GM12892 (cell line): ENCODE data around the gene MYO3B.

Source experiments
- DNase-seq: peaks from one replicate; pipeline ENCODE4 v3.0.0; 2011; ENCODE audit not compliant: insufficient read length
- FAIRE-seq: peaks from 2 replicates; lab custom pipeline; 2011; peaks lifted over from hg19 to GRCh38; lab: Jason Lieb, UNC
- POLR2A ChIP-seq: IDR thresholded peaks from 2 replicates; pipeline ENCODE4 v1.6.1; 2011; ENCODE audit warnings: low read depth, low read length, control low read depth
- POLR2AphosphoS5 ChIP-seq: IDR thresholded peaks from 2 replicates; pipeline ENCODE4 v1.6.1; 2011; ENCODE audit warnings: low read depth, low read length, control low read depth
- TAF1 ChIP-seq: IDR thresholded peaks from 2 replicates; pipeline ENCODE4 v1.6.1; 2011; ENCODE audit warnings: low read depth, mild to moderate bottlenecking, control low read depth, low read length, borderline replicate concordance

MYO3B gene

DNA sequence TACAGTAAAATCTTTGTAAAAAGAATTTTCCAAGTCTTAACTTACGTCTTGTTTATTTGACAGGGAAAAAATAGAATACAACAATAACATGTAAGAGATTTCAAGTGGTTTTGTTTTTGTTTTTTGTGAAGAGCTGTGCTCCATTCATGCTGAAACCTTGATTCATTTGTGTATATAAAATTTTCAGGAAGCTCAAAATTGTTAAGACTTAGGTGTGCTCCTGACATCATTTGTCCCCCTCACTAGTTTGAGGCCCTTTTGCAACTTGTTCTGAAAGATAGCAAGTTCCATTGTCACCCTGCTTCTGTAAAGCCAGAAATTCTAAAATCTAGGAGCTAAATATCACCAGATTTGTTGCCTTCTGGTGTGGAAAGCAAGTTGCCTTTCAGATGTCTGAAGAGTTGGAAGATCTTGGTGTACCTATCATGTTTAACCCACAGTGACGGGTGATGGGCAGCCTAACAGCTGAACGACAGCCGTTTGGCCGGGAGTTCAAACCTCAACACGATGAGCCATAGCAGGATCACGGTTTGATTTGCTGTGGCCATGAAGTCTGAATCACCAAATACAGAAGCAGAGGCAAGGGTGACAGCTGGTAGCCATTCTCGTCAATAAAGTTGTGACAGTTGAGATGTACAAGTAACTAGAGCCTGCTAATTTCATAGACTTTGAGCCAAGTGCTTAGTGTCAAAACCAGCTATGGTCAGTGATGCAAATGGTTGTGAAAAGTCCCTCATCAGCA lies 331.7 kb downstream of the MYO3B start:
- DNase-seq (no peak), FAIRE-seq (peak; percentile 5)
- no peak for TF ChIP-seq POLR2A
- no peak for TF ChIP-seq POLR2AphosphoS5
- TF ChIP-seq TAF1: no peak

DNA sequence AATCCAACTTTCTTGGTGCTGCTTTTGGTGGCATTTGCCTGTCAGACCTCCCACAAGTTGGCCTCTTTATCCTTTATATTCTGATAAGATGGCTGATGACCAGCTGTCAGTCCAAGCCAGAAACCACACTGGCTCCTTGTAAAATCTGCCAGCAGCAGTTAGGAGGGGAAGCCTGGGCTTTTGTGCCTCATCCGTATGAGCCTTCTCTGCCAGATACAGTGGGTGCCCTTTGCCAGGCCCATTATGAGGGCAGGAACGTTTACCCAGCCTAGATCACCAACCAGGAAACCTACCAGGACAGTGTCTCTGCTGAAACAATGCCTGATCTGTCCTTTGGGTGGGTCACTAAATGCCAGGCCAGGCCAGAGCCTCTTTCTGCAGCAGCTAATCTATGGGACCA lies 334.3 kb downstream of the MYO3B start:
- no peak for TF ChIP-seq POLR2AphosphoS5
- no peak for TF ChIP-seq POLR2A
- TF ChIP-seq TAF1: no peak
- FAIRE-seq: no peak
- DNase-seq: no peak

DNA sequence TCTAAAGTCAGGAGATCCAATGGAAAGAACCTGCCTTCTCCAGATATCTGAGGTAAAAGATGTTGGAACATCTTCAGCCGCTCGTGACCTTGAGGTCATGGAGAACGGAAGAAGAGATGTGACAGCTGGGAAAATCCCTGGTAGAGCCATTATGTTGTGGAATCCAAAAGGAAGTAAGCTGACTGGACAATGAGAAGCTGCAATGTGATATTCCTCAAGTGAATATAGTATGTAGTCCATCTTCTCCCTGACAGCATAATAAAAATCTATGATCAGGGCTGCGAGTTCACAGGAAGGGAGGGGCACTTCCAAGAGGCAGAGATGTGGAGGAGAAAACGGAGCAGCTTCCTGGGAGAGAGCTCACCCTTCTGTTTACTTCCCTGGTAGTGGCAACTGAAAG lies 336.2 kb downstream of the MYO3B start:
- DNase-seq: no peak
- FAIRE-seq: no peak
- no peak for TF ChIP-seq TAF1
- TF ChIP-seq POLR2A: no peak
- no peak for TF ChIP-seq POLR2AphosphoS5

DNA sequence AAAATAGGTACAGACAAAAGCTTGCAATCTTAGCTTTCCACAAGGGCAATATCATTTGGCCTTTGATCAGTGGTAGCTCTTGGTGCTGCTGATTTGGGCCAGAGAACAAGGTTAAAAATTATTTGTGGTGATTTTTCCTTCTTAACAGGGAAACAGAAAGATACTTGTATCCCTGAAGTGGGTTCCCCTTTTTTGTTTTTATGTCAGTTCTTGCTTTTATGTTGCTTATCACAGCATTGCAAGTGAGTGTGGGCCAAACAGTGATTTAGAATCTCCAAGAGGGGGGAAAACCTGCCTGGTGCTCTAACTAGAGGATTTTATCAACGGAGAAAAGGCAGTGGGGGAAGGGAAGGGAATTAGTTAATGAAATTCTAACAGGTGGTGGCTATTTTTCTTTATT lies 339.6 kb downstream of the MYO3B start:
- no peak for FAIRE-seq
- DNase-seq: no peak

DNA sequence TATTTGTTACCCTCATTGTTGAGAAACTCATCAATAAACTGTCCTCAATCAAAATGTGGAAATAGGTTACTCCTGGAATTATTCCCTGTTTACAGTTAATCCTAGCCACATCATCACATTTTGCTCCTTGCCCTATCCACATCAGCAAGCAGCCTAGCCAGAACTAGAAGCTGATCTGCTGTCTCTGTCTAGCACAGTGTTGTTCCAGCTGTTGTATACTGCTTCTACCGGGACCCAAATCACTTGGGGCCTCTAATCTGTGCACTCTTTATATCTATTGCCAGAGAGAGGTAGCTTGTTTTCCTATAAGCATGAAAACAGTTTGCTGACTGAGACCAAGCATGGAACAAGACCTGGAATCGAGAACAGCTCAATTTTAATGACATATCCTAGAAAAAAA lies 341.0 kb downstream of the MYO3B start:
- no peak for DNase-seq
- TF ChIP-seq POLR2A (no peak), POLR2AphosphoS5 (no peak), TAF1 (no peak)
- no peak for FAIRE-seq

More for the DNA sequence above, 339.6 kb downstream of the MYO3B start:
- TF ChIP-seq POLR2A (no peak), POLR2AphosphoS5 (no peak), TAF1 (no peak)

DNA sequence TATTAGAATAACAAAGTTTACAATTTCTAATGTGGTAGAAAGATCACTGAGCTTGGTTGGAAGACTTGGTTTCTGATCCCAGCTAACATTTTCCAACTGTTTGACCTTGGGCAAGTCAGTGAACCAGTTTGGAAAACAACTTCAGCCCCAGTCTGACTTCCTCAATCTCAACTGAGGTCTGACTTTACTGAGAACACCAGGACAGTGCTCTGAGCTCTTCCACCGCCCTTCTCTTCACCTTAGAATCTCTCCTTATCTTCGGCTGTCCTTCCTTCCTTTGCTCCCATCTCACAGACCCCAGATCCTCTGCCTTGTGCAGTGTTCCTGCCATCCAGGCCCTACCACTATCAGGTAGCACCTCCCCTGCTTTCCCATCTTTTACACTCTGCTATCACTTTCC lies 343.4 kb downstream of the MYO3B start:
- DNase-seq: no peak
- TF ChIP-seq POLR2AphosphoS5 (no peak), POLR2A (no peak), TAF1 (no peak)
- no peak for FAIRE-seq

DNA sequence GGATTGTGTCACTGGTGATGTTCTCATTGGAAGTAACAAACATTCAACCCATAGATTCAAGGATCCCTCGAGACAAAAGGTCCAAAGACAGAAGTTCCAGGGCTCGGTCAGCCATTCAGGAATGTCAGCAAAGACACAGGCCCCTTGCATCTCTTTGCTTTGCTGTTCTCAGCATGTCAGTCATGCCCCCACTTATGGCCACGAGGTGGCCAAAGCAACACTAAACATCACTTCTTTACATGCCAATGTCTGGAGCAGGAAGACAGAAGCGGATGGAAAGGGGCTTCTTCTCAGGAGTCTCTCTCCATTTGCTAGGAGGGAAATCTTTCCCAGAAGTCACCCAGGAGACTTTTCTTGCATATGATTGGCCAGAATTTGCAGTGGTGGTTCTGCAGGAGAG lies 345.6 kb downstream of the MYO3B start:
- TF ChIP-seq TAF1 (no peak), POLR2A (no peak), POLR2AphosphoS5 (no peak)
- FAIRE-seq (peak; percentile 27), DNase-seq (no peak)

DNA sequence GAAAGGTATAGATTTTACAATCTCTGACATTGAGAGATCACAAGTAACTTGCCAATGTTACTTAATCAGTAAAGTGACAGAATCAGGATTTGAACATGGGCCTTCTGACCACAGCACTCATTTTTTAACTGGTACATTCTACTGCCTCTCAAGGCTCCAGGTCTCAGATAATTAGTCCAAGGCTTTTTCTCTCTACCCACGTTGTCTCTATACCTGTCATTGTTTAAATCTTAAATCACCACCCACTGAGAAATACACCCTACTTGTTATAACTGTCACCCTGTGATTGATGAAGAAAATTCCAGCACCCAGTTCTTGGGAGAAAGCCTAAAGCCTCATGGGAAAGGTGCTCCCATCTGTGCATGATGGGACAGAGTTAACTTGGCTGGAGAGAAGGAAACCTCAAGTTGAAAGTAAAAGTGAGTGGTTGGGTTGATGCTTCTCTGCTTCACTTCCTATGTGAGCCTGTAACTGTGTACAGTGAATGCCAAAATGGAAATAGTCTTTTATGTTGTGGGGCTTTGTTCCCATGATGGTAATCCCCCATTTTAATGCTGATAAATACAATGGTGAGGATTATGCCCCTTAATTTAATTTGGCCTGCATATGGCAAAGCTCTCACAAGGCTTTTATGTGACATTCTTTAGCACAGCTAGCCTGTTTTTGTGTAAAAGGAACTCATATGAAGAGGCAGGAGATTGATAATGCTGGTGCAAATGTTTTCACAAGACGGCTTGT lies 347.1 kb downstream of the MYO3B start:
- FAIRE-seq (peak; percentile 46), DNase-seq (no peak)
- TF ChIP-seq TAF1 (no peak), POLR2AphosphoS5 (no peak), POLR2A (no peak)

DNA sequence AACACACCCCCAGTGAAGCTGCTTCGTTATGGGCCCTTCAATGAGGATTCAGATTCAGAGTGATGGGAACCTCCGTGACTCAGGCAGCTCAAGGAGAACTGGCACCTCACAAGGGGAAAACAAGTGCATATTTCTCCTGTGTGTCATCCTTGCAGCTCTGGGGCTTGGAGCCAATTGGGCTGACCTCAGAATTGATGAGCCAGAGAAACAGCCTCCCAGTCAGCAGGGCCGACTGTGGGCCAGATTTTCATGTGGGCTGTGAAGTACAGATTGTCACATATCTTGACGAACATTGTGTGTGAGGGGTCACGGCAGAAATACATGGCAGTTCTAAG lies 347.6 kb downstream of the MYO3B start:
- no peak for DNase-seq
- no peak for FAIRE-seq
- no peak for TF ChIP-seq POLR2AphosphoS5
- TF ChIP-seq TAF1: no peak
- no peak for TF ChIP-seq POLR2A

DNA sequence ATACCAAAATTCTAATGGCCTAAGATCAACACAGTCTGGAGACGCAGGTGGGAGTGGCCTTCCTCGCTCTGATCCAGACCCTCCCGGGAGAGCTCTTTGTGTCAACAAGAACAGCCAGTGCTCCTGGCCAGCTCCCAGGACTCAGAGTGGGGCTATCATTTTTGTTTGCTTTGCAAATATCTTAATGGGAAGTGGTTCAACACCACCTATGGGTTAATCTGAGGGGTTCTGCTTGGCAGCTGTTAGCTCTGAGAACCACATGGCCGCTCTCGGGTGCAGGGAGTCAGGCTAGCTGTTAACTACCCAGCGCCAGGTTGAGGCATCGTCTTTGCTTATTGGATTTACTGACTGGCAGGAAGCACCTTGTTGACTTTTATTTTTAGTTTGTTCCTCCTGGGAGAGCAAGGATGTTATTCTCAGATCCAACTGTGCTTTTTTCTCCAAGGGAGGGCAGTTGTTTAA lies 352.4 kb downstream of the MYO3B start:
- FAIRE-seq: no peak
- TF ChIP-seq POLR2AphosphoS5: no peak
- no peak for TF ChIP-seq TAF1
- no peak for TF ChIP-seq POLR2A
- no peak for DNase-seq

DNA sequence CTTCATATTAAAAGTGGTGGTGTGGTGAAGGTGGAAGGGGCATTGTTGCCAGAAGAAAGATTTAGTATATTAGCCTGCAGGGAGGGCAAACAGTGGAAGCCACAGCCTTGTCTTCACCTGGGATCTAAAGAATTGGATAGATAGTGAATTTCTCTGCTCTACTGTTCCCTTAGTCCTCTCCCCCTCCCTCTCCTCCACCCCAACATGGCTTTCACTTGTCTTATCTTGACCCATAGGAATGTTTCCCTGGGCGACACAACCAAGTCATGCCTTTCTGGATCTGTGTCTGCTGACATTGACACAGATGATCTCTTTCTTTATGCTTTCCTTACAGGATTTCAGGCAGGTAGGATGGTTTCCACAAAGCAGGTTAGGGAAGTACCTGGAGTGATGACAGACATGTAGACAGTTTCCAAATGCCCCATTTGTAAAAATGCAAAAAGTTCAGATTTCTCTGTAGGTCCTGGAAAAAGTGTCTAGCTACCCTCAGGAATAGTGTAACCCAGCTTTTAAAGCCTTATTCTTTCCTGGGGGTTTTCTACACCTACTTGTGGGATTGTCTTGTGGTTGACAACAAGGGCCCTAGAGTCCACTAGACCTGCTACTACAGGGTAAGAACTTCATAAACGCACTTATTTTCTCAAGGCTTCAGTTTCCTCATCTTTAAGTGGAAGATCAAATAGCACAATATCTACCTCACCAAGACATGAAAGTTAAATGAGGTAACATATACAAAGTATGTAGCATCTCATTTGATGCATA lies 353.0 kb downstream of the MYO3B start:
- DNase-seq (no peak), FAIRE-seq (no peak)
- TF ChIP-seq POLR2AphosphoS5 (no peak), POLR2A (no peak), TAF1 (no peak)
